GM12892 (cell line): ENCODE results near the gene TEAD1.

Experiments
- DNase-seq: peaks from one replicate; pipeline ENCODE4 v3.0.0; 2011; ENCODE audit not compliant: insufficient read length
- FAIRE-seq: peaks from 2 replicates; lab custom pipeline; 2011; peaks lifted over from hg19 to GRCh38; lab: Jason Lieb, UNC
- POLR2A ChIP-seq: IDR thresholded peaks from 2 replicates; pipeline ENCODE4 v1.6.1; 2011; ENCODE audit warnings: low read depth, low read length, control low read depth
- POLR2AphosphoS5 ChIP-seq: IDR thresholded peaks from 2 replicates; pipeline ENCODE4 v1.6.1; 2011; ENCODE audit warnings: low read depth, low read length, control low read depth
- TAF1 ChIP-seq: IDR thresholded peaks from 2 replicates; pipeline ENCODE4 v1.6.1; 2011; ENCODE audit warnings: low read depth, mild to moderate bottlenecking, control low read depth, low read length, borderline replicate concordance

The TEAD1 gene

GRCh38 chr11:12950670-12951069 is 276.4 kb downstream of the TEAD1 start:
- no peak for FAIRE-seq
- DNase-seq: no peak
- TF ChIP-seq POLR2A (no peak), POLR2AphosphoS5 (no peak), TAF1 (no peak)

GRCh38 chr11:12951376-12951775 is 277.2 kb downstream of the TEAD1 start:
- FAIRE-seq: no peak
- TF ChIP-seq POLR2AphosphoS5 (no peak), POLR2A (no peak), TAF1 (no peak)
- no peak for DNase-seq

- TF ChIP-seq POLR2AphosphoS5 (no peak), POLR2A (no peak), TAF1 (no peak)
- no peak for FAIRE-seq
- DNase-seq: no peak
Measured at GRCh38 chr11:12952094-12952493, 277.9 kb downstream of the TEAD1 start.

GRCh38 chr11:12958986-12959385 is 284.8 kb downstream of the TEAD1 start:
- FAIRE-seq: no peak
- TF ChIP-seq TAF1 (no peak), POLR2AphosphoS5 (no peak), POLR2A (no peak)
- no peak for DNase-seq

GRCh38 chr11:12961615-12962014 is 287.4 kb downstream of the TEAD1 start:
- no peak for DNase-seq
- TF ChIP-seq TAF1 (no peak), POLR2AphosphoS5 (no peak), POLR2A (no peak)
- no peak for FAIRE-seq

GRCh38 chr11:12962306-12962705 is 288.1 kb downstream of the TEAD1 start:
- DNase-seq (no peak), FAIRE-seq (no peak)
- no peak for TF ChIP-seq TAF1

GRCh38 chr11:12963051-12963450 is 288.8 kb downstream of the TEAD1 start:
- FAIRE-seq: no peak
- no peak for DNase-seq
- TF ChIP-seq POLR2AphosphoS5: no peak
- no peak for TF ChIP-seq POLR2A
- TF ChIP-seq TAF1: no peak

GRCh38 chr11:12963792-12964536 is 289.7 kb downstream of the TEAD1 start:
- TF ChIP-seq TAF1: no peak
- TF ChIP-seq POLR2AphosphoS5: no peak
- no peak for TF ChIP-seq POLR2A
- DNase-seq (peak; percentile 71), FAIRE-seq (peak; percentile 81)

- TF ChIP-seq POLR2AphosphoS5 (no peak), POLR2A (no peak), TAF1 (no peak)
- FAIRE-seq (no peak), DNase-seq (no peak)
Measured at GRCh38 chr11:12964650-12965049, 290.4 kb downstream of the TEAD1 start.

GRCh38 chr11:12966002-12966401 is 291.8 kb downstream of the TEAD1 start:
- DNase-seq (no peak), FAIRE-seq (no peak)
- TF ChIP-seq POLR2A (no peak), TAF1 (no peak), POLR2AphosphoS5 (no peak)

GRCh38 chr11:12968101-12968500 is 293.9 kb downstream of the TEAD1 start:
- FAIRE-seq: no peak
- no peak for DNase-seq
- TF ChIP-seq TAF1: no peak
- no peak for TF ChIP-seq POLR2A
- TF ChIP-seq POLR2AphosphoS5: no peak

GRCh38 chr11:12968826-12969225 is 294.6 kb downstream of the TEAD1 start:
- DNase-seq (no peak), FAIRE-seq (no peak)
- TF ChIP-seq POLR2AphosphoS5 (no peak), POLR2A (no peak), TAF1 (no peak)
